H1 (cell line): Measurements from ENCODE around the gene ELMO1. TPM values are rescaled to one million over a fixed set of nuclear protein-coding genes. Genes with fewer than 3 reads are reported as not detected.

Experiments used
- EP300 ChIP-seq, 2 experiments: IDR thresholded peaks; 1 replicate in 1 of 2; 2 replicates in 1 of 2; pipeline ENCODE4 v1.6.1; 2011 to 2012; ENCODE audit warnings: low read depth in 2 of 2, low read length in 2 of 2, mild to moderate bottlenecking in 2 of 2, borderline replicate concordance in 1 of 2, inconsistent platforms in 1 of 2, moderate library complexity in 1 of 2
- polyA plus RNA-seq, 7 experiments: library from polyadenylated mRNA; depleted of rRNA in 3 of 7; stranded (reverse) in 5 of 7; unstranded in 2 of 7; fragments of >200 nt in 5 of 7; fragments of 200-250 nt in 2 of 7; gene quantifications; 1 replicate in 5 of 7; 2 replicates in 1 of 7; 4 replicates in 1 of 7; pipeline versions ENCODE4 v1.2.1 to v1.2.3, GENCODE V29; 2011 to 2013; ENCODE audit warnings: missing spikeins in 2 of 7, mixed read lengths in 2 of 7
- total RNA-seq: library from RNA; stranded (reverse); fragmentation: NEBNext Ultra II Directional; extraction: Animal tissue kit (Norgen Biotek cat#: 25700); gene quantifications from 2 replicates; pipeline ENCODE4 v1.2.1, GENCODE V29; 2021

Gene ELMO1
- total and polyA plus RNA-seq, 2 of the 8 experiments (the other 6 are each of a cell fraction or from before 2014, with no cell fraction given) = 18.4 to 21.0 TPM

GRCh38 chr7:36962367-36962766, 486.3 kb downstream of the ELMO1 start (continued):
- no peak for TF ChIP-seq EP300 (IDR thresholded peaks at IDR 0.05; ENCODE audit: borderline replicate concordance in 1 of 2, low read depth in 2 of 2, low read length in 2 of 2)
- TF ChIP-seq, all 59 proteins: peak for 0
